GM18498 (cell line): Measurements from ENCODE around the gene SLC6A12.
A peak's percentile ranks its signal among the peaks of the same experiment; 100 is the strongest.
"Not testable (repeated sequence)": the region's sequence is repeated elsewhere in the genome, so short reads cannot be mapped to it uniquely, and the experiment has no call there.

Experiments used
- ATAC-seq: cut with Tn5 transposase; IDR thresholded peaks from one replicate; pipeline ENCODE4 v1.9.1; 2021; ENCODE audit warnings: mild to moderate bottlenecking, moderate library complexity; ENCODE audit not compliant: unreplicated experiment

The SLC6A12 gene

DNA sequence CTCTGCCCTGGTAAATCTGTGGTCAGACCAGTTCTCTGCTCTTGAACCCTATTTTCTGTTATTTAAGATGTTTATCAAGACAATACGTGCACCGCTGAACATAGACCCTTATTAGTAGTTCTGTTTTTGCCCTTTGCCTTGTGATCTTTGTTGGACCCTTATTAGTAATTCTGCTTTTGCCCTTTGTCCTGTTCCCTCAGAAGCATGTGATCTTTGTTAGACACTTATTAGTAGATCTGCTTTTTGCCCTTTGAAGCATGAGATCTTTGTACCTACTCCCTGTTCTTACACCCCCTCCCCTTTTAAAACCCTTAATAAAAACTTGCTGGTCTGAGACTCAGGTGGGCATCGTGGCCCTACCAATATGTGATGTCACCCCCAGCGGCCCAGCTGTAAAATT, 22.0 kb upstream of the SLC6A12 start:
- not testable (repeated sequence) for ATAC-seq

DNA sequence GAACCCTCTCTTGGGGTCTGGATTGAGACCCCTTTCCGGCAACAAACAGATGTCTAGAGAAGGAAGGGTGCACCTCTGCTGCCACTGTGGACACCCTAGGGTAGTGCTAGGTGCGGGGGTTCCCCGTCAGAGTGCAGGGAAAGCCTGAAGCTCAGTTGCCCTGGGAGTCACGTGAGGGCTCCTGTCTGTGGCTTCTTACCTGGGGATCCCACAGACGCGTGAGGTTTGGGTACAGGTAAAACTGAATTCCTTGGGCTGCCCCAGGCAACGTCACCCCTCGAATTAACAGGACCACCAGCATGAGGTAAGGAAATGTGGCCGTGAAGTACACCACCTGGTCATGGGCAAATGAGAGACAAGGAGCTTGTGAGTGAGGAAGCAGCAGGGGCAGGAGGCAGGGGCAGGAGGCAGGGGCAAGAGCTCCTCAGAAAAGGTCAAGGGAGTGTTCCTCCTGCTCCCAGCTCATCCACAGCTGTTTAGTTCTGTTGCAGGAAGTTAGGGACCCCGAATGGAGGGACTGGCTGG, 21.0 kb upstream of the SLC6A12 start:
- ATAC-seq: no peak

DNA sequence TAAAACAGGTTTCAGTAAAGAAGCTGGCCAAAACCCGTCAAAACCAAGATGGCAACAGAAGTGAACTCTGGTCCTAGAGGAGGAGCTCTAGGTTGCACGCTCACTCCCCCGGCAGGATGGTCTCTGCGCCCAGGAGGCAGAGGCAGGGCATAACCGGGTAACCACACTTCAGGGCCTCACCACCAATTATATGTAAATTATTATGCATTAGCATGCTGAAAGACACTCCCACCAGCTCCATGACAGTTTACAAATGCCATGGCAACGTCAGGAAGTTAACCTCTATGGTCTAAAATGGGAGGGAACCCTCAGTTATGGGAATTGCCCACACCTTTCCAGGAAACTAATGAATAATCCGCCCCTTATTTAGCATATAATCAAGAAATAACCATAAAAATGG, 20.1 kb upstream of the SLC6A12 start:
- no peak for ATAC-seq

DNA sequence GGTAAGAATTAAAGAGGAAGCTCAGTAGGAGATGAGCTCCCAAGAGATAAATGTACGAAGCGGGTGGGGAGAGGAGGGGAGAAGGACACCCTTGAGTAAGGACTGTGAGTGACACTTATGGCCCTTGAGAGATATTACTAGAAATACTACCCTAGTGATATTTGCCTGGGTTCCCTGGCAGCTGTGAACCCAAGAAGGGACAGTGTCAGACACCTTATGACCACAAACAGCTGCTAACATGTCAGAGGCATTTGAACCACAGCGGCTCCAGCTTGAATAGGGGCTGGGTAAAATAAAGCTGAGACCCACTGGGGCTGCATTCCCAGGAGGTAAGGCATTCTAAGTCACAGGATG, 19.6 kb upstream of the SLC6A12 start:
- ATAC-seq: no peak

DNA sequence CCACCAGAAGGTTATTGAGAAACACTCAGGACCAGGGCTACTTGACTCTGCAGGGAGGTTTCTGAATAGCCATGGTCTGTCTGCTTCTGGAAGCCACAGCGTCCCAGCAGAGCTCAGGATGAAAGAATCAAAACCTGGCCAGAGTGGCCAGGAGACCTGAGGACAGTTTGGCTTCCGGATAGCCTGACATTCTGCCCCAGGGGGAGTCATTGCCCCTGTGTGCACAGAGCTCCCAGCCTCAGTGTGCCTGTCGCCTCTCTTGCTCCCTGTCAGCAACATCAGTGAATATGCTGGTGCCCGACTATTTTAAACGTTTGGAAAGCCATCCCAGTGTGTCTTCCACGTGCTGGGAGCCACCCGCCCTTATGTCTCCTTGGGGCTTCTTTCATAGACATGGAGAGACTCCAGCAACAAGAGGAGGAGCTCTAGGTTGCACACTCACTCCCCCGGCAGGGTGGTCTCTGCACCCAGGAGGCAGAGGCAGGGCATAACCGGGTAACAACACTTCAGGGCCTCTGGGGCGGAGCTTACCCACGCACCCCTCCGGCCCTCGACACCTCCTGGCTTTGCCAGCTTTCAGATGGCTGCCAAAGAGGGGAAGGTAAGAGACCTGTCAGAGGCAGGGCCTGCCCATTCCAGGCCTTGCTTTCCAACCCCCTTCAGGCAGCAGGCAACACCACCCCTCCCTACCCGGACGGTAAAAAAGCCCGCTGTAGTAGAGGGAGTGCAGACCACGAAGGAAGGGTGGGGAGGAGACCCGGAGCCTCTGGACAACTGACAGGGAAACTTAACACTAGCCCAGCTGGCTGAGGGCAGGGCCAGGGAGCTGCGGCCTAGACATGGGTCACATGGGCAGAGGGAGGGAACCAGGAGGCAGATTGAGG, 19.0 kb upstream of the SLC6A12 start:
- no peak for ATAC-seq

DNA sequence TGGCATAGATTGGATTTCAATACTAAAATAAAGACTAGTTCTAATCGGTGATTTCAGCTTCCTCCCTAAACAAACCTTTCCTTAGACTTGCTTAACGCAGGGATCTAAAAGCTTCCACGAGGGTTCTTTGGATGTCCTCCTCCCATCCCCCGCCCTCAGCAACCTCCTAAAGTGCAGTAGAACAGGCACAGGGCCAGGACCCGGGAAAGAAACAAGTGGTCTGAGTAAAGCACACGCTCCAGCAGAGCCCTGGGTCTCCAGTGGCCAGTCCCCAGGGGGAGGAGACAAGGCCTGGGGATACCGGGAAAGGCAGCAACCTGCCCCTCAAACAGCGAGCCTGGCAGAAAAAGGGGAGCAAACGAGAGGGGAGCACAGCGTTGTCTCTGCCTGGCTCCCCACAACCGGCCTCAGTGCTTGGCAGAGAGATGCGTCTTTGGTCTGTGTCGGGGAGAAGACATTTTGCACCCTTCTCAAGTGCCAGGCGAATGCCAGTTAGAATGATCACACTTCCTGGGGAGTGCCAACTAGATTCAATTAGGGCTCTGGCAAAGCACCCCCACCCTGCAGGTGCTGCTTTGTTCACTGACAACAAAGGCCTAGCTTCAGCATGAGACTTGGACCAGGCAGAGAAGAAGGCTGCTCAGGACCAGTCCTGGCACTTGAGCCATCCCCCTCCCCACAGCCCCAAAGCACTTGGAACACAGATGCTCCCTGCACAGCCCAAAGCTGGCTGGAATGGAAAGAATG, 17.1 kb upstream of the SLC6A12 start:
- ATAC-seq: no peak

DNA sequence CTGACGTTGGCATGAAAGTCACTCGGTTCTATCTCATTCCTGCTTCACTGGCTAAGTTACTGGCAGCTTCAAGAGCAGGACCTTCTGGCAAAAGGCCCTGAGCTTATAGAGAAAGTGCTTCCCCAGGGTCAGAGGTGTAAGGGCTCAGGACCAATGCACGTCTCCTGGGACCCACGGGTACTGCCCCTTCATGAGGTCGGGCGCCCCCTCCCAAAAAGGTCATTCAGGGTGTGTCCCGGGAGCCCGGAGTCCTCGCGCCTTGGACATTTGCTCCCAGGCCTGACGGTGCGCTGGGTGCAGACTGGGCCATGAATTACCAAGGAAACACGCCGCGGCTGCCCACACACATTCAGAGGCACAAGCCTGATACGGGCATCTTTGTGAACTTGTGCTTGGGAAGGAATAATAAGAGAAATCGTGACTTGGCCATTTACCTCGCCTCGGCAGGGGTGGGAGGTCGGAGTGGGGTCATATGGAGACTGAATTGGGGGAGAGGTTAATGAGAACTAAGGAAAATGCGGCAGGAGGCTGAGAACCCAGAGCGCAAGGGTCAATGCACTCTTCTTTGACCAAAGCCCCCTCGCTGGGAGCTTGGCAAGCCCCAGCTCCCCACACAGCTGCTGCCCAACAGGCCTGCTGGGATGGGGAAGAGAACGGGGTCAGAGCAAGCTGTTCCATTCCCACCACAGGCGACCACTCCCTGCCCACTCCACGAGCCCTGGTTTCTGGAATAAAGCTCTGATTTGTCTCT, 15.7 kb upstream of the SLC6A12 start:
- ATAC-seq: no peak

DNA sequence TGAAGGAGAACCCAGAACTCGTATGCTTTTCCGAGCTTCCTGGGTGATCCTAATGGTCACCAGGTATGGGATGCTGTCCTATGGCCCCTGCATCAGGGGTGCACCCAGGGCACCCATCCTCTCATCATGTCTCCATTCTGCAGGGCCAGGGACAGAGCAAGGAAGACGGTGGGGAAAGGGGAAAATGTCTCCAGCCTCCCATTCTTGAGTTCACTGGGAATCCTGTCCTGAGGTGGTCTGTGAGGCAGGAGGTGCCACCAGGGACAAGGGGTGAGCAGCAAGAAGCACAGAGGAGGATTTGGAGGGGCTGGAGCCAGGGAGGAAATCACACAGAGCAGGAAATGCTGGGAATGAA, 14.9 kb upstream of the SLC6A12 start:
- ATAC-seq: no peak

DNA sequence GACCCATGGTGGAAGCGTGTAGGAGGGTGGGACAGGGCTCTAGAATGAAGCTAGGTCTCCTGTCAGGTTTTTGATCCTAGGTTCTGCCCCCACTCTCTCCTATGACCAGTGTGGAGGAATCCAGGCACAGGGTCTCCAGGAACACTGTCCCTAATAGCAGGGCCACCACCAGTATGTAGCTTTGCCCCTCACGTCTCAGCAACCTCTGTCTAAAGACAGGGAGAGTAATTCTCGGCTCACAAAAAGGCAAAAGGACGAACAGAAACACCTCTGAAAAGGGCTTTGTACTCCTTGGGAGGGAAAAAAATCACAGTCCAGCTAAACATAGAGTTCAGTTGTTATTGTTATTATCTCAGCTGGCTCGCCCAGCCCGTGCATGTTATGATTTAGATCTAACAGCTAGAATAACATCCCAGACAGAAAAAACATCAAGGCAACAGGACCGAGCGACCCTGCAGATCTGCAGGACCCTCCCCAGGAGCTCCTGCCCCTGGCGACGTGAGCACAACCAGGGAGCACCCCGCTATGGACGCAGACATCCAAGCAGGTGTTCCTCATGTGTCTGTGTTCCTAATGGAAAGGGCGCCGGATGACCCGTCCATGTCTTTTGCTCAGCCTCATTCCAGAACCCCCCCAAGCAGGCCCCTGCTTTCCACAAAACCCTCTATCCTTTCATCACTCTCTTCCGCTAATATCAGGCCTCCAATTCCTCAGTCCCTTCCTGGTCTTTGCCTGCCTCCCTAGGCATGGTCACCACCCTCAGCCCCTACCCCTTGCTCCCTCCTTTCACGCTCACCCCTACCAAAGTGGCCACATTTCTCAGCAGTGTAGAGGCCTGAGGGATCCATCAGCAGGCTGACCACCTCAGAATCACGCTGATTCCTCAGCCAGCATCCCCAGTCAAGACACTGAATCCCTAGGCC, 14.2 kb upstream of the SLC6A12 start:
- ATAC-seq: no peak

DNA sequence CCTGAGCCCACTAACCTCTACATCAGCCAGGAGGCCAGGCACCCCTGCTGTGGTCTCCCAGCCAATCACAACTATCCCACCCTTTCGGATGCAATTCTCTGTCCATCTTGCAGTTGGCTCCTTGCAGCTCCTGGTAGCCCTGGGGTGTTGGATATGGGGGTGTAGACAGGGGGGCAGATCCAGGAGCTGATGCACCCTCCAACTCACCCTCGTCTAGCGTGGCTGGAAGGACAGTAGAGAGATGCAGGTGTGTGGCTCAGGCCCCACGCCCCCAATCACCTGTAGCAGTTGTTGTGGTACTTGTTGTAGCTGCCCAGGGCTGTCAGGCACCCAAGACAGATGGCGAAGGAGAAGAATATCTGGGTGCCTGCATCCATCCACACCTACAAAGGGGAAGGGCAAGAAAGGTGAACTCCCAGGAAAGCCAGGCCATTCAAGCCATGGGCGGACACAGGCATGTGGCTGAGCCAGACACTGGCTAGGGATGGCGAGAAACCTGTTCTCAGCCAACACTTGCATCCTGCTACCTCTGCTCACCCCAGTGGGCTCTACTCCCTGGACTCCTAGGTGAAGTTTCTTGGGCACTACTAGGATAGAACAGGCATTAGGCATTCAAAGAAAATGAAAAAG, 13.4 kb upstream of the SLC6A12 start:
- no peak for ATAC-seq

DNA sequence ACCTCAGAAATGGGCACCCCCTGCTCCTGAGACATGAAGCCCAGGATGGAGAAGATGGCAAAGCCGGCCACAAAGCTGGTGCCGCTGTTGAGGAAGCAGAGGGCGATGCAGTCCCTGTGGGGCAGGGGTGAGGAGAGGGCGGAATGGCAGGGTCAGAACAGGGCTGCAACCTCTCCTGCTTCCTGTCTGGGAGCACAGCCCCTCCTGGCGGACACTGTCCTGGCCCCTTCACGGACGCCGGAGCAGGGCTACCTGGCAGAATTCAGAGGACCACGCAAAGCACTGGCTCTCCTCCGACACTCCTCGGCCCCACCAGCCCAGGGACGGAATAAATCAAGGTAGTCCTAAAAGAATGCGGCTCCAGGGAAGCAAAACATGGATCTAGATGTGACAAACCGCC, 12.4 kb upstream of the SLC6A12 start:
- no peak for ATAC-seq

DNA sequence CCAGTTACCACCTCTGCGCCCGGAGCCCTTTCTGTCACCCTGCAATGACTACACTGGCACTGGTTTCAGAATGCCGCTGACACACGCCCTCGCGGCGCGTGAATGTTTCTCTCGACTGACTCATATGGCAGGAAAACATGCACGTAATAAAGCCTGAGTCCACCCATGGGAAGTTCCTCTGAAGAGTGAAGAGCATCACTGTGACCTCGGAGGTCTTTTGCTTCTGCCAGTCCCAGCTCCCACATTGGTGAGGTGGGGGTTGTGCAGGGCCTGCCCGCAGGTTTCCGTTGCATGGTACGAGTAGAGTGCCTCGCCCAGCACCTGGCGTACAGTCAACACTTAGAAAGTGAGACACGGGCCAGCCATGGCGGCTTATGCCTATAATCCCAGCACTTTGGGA, 11.1 kb upstream of the SLC6A12 start:
- ATAC-seq: no peak

DNA sequence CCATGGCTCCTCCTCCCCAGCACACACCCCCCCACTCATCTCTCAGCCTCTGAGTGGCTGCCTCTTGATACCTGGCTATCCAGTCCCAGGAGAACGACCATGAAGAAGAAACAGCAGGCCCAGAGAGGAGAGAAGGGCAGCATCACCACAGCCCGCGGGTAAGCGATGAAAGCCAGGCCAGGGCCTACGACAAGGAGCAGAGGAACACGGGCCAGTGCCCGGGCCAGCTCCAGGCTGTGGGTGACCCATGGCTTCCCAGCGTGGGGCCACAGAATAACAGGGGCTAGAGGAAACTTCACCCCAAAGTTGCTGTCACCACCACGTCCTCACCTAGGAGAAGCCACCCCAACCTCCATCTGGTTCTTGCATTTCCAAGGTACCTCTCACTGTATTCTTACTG, 10.4 kb upstream of the SLC6A12 start:
- no peak for ATAC-seq

DNA sequence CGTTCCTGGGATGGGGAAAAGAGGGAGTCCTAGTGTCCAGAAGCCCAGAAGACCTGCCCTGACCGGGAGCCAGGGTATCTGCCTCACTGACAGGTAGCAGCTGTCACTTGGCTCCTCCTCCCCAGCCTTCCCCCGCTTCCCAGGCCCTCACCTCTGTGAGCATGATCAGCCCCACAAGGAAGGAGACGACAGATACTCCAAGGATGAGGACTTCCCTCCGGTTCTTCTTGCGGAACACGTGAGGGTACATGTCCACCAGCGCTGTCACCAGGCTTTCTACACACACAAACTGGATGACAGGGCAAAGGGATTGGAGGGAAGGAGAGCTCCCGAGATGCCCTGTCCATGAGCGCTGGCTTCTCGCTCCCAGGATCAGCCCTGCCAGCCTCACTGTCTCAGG, 9.9 kb upstream of the SLC6A12 start:
- no peak for ATAC-seq

DNA sequence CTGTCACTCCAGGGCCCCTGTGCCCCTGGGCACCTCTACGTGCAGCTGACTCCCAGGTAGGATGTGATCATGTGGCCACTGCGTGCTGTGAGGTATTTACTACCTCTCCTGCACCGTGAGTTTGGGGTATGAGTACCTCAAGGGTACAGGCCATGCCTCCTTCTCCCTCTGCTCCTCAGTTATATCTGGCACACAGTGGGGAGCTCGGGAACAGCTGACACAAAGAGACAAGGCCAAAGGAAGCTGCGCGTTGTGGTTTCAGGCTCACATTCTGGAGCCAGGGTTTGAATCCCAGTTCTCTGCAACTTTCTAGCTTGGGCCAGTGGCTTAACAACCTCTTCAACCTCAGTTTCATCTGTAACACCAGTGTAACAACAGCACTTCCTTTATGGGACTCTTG, 7.8 kb upstream of the SLC6A12 start:
- no peak for ATAC-seq

DNA sequence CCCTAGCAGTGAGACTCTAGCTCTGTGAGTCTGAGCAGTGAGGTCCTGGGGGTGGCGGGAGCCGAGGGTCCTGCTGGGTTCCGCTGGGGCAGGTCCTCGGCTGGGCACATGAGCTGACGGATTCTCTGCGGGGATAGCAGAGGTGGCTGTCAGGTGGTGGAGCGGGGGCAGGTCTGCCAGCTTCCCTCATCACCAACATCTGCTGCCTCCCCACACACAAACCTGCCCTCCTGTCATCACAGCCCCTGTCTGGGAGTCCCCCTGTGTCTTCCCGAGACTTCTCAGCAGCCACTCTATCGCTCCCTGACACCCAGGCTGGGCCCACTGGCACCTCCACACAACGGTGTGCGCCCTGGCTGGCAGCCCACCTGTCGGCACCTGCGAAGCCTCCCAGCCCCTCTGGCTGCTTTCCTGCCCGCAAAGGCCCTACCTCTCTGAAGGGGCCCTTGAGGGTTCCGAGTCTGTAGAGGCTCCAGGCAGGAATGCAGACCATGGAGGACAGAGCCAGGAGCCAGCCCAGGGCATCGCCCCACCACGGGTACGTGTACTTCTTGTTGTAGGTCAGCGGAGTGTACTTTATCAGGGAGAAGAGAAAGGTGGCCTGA, 7.1 kb upstream of the SLC6A12 start:
- no peak for ATAC-seq

DNA sequence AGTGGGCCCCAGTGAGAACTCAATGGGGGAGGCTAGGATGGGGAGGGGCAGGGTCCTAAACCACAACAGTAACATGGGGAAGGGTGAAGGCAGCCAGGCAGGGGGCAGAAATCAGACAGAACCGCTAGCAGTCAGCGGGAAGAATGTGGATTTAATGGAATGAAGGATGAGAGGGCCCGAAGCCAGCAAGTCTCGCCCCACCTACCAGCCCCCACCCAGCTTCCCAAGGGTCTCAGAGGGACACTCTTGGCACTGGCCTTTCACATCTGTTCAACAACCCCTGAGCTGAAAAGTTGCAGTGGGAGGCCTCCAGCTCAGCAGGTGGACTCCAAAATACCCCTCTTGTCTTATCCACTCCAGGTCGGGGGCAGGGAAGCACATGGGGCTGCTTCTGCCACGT, 6.5 kb upstream of the SLC6A12 start:
- no peak for ATAC-seq

DNA sequence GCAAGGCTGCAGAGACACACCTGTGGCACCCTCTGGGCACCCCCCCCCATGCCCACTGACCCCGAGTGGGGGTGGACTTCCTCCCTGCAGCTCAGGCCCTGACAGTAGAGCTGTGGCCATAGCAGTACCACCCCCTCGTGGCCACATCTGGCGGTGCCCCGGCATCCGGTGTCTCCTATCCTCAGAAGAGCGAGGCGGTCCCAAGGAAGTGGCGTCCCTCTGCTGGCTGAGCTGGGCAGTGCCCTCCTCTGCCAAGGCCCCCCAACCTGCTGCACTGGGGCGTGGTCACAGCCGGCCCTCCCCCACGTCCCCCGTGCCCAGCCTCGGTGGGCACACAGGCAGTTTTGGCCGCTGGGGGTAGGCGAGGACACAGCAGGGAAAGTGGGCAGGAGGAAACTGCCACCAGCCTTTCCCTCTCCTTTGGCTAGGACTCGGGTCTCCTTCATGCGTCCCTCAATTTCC, 6.0 kb upstream of the SLC6A12 start:
- ATAC-seq: peak; percentile 76
